Left lung (tissue), 10 donors: ENCODE measurements around the gene GSTP1. TPM values are rescaled to one million over a fixed set of nuclear protein-coding genes. Genes with fewer than 3 reads are reported as not detected.
"Not testable (repeated sequence)": the region's sequence is repeated elsewhere in the genome, so short reads cannot be mapped to it uniquely, and the experiment has no call there.

Experiments
- ATAC-seq: fragments of 200-7000 bp; cut with Tn5 transposase; one replicate; pipeline ENCODE4 v1.9.1; 2020; ENCODE audit warnings: moderate library complexity
- DNase-seq, 4 donors: peaks; one replicate each; pipeline ENCODE4 v3.0.0-alpha.2; 2013 to 2020
- H3K27ac ChIP-seq, 2 donors: fragments of 200-600 bp; sonication (generic) in 1 of 2; one replicate each; pipeline versions ENCODE4 v1.5.0 to v1.8.0; 2020 to 2021
- H3K27me3 ChIP-seq, 2 donors: fragments of 200-600 bp; sonication (generic) in 1 of 2; one replicate each; pipeline versions ENCODE4 v1.5.0 to v1.8.0; 2020 to 2021
- H3K36me3 ChIP-seq, 2 donors: fragments of 200-600 bp; sonication (generic) in 1 of 2; one replicate each; pipeline versions ENCODE4 v1.5.0 to v1.8.0; 2020 to 2021
- H3K4me1 ChIP-seq, 2 donors: fragments of 200-600 bp; one replicate each; pipeline ENCODE4 v1.8.0; 2021
- H3K4me3 ChIP-seq, 2 donors: fragments of 200-600 bp; sonication (generic) in 1 of 2; one replicate each; pipeline versions ENCODE4 v1.5.0 to v1.8.0; 2020 to 2021; ENCODE audit warnings: mild to moderate bottlenecking in 1 of 2
- H3K9me3 ChIP-seq, 2 donors: fragments of 200-600 bp; sonication (generic) in 1 of 2; one replicate each; pipeline versions ENCODE4 v1.5.0 to v1.8.0; 2020 to 2021
- CTCF ChIP-seq, 2 donors: fragments of 200-600 bp; sonication (generic) in 1 of 2; IDR thresholded peaks; one replicate each; pipeline versions ENCODE4 v1.5.0 to v1.8.0; 2021; ENCODE audit warnings: antibody characterized with exemption in 2 of 2
- intact Hi-C, 2 donors: fragments of 100-400 bp; cut with DNase I; formaldehyde crosslinking; loops; one replicate each; pipeline versions ENCODE4 v1.11.2 to v1.14.2; 2022
- polyA plus RNA-seq, 6 donors: library from polyadenylated mRNA; unstranded; fragments of 120-200 nt; gene quantifications; one replicate each; pipeline ENCODE4 v1.2.1, GENCODE V29; 2013; ENCODE audit not compliant: insufficient read length in 6 of 6
- total RNA-seq, 2 donors: library from RNA; stranded (reverse); fragmentation: NEBNext Ultra II Directional; extraction: Animal tissue kit (Norgen Biotek cat#: 25700); gene quantifications; one replicate each; pipeline ENCODE4 v1.2.1, GENCODE V29; 2021
- donor health status: DM: no; HTN: yes; CAD: no.
- donor health status: DM: no; HTN: no; CAD: no.

The GSTP1 gene
- total and polyA plus RNA-seq, 8 donors: 651 to 1,058 (median 749) TPM

- DNase-seq (no peak), ATAC-seq (no peak)
- no peak overlapping the region for H3K27ac ChIP-seq
- intact Hi-C loops: no loop called here
- no peak for TF ChIP-seq CTCF (IDR thresholded peaks at IDR 0.05)
- no peaks in the 10 kb centered on the region for H3K9me3 ChIP-seq
- H3K27me3 ChIP-seq: no peaks in the 10 kb centered on the region
- H3K36me3 ChIP-seq: no peaks in the 10 kb centered on the region
- no peak overlapping the region for H3K4me3 ChIP-seq
- H3K4me1 ChIP-seq: peaks cover 3 to 17% of the 10 kb centered on the region in 2 donors
These were observed 17.5 kb downstream of the GSTP1 start for GRCh38 chr11:67601098-67601497.

GRCh38 chr11:67604119-67604518, 20.5 kb downstream of the GSTP1 start:
- H3K27ac ChIP-seq, H3K4me3 ChIP-seq, ATAC-seq, H3K36me3 ChIP-seq, intact Hi-C loops, DNase-seq, H3K9me3 ChIP-seq, H3K27me3 ChIP-seq: not testable (repeated sequence)
- H3K4me1 ChIP-seq: peaks cover 13 to 32% of the 10 kb centered on the region in 2 donors

GRCh38 chr11:67604815-67605214, 21.2 kb downstream of the GSTP1 start:
- Histone ChIP-seq H3K27ac (no peak overlapping the region), H3K27me3 (no peaks in the 10 kb centered on the region), H3K4me3 (no peak overlapping the region), H3K36me3 (peaks cover 0 to 15% of the 10 kb centered on the region in 2 donors), H3K4me1 (peaks cover 13 to 32% of the 10 kb centered on the region in 2 donors), H3K9me3 (no peaks in the 10 kb centered on the region)
- intact Hi-C loops: no loop called here
- TF ChIP-seq CTCF (IDR thresholded peaks at IDR 0.05): no peak
- DNase-seq: no peak
- ATAC-seq: no peak

GRCh38 chr11:67605231-67606011, 21.8 kb downstream of the GSTP1 start:
- Histone ChIP-seq H3K27ac (no peak overlapping the region), H3K27me3 (no peaks in the 10 kb centered on the region), H3K4me3 (no peak overlapping the region), H3K36me3 (peaks cover 0 to 21% of the 10 kb centered on the region in 2 donors), H3K9me3 (no peaks in the 10 kb centered on the region), H3K4me1 (peaks cover 13 to 30% of the 10 kb centered on the region in 2 donors)
- intact Hi-C loops: no loop called here
- ATAC-seq (no peak), DNase-seq (no peak)
- no peak for TF ChIP-seq CTCF (IDR thresholded peaks at IDR 0.05)

- Histone ChIP-seq H3K4me1 (peaks cover 13 to 24% of the 10 kb centered on the region in 2 donors), H3K27me3 (no peaks in the 10 kb centered on the region), H3K4me3 (peak overlapping the region; percentile 89 to 98), H3K36me3 (peaks cover 0 to 28% of the 10 kb centered on the region in 2 donors), H3K27ac (peak overlapping the region in 1 of 2 donors; percentile 80), H3K9me3 (no peaks in the 10 kb centered on the region)
- no peak for ATAC-seq
- TF ChIP-seq CTCF (IDR thresholded peaks at IDR 0.05): no peak
- peak in 3 of 4 donors; percentile 63 to 83 (median 64) for DNase-seq
- intact Hi-C loops: no loop called here
These were observed 22.5 kb downstream of the GSTP1 start for GRCh38 chr11:67606093-67606491.
